Neutrophil (primary cell): ENCODE data around the gene ICAM4.

ENCODE experiments used
- H3K27ac ChIP-seq: fragments of 200-600 bp; sonication (generic); 2 replicates; pipeline ENCODE4 v1.5.1; 2016; ENCODE audit warnings: mild to moderate bottlenecking, moderate library complexity
- H3K27me3 ChIP-seq: fragments of 200-600 bp; sonication (generic); 2 replicates; pipeline ENCODE4 v1.6.0; 2016; ENCODE audit warnings: mild to moderate bottlenecking
- H3K36me3 ChIP-seq: fragments of 200-600 bp; sonication (generic); 2 replicates; pipeline ENCODE4 v1.5.1; 2017
- H3K4me1 ChIP-seq, 2 experiments: fragments of 200-600 bp in 1 of 2; sonication (generic) in 1 of 2; 1 replicate in 1 of 2; 2 replicates in 1 of 2; pipeline versions ENCODE4 v1.5.1 to v1.6.1; 2013 to 2016; ENCODE audit warnings: low read depth in 1 of 2, low read length in 1 of 2, mild to moderate bottlenecking in 1 of 2, moderate library complexity in 1 of 2; ENCODE audit not compliant: control insufficient read depth in 1 of 2, insufficient read depth in 1 of 2
- H3K4me3 ChIP-seq, 2 experiments: fragments of 200-600 bp in 1 of 2; sonication (generic) in 1 of 2; 1 replicate in 1 of 2; 2 replicates in 1 of 2; pipeline ENCODE4 v1.5.1; 2013 to 2016; ENCODE audit warnings: low read depth in 1 of 2, low read length in 1 of 2, mild to moderate bottlenecking in 1 of 2, moderate library complexity in 1 of 2
- H3K9me3 ChIP-seq: fragments of 200-600 bp; sonication (generic); 2 replicates; pipeline ENCODE4 v1.5.1; 2016
- TF ChIP-seq, protein P1 (sequence below): fragments of 200-600 bp; sonication (generic); IDR thresholded peaks from 2 replicates; pipeline ENCODE4 v1.5.1; 2016; ENCODE audit warnings: antibody characterized with exemption

The ICAM4 gene

DNA sequence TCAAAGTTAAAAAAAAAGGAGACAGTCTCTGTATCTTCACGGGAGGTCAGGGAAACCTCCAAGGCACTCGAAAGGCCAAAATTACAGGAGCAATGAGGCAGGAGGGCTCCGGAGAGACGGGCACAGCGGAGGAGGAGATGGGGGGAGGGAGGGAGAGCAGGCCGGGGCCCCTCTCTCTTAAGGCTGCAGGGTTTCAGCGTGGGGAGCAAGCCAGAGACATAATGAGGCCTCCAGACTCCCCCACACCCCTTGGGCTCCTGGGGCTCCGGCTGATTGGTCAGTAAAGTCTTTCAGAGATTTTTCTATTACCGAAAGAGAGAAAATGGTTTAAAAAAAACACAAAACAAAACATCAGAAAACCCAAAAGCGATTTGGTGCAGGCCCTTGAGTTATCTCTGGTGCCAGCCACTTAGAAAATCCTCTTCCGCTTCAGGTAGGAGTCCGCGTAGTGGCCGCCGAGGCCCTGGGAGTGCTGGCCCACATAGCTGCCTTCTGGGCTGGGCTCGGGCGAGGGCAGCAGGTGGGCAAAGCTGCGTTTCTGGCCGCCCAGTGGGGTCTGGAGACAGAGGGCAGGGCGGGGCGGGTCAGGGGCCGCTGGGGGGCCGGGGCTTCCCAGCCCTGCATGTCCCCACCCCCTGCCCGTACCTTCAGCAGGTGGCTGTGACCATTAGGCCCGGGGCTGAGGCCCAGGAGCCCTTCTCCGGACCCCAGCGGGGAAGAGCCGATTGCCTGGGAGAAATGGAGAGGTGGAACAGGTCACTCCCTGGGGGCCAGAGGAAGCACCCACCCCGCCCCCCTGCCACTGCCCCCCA lies 30.5 kb downstream of the ICAM4 start:
- peak overlapping the region; percentile 52 for H3K27ac ChIP-seq
- no peaks in the 10 kb centered on the region for H3K9me3 ChIP-seq
- peaks cover 8% of the 10 kb centered on the region for H3K27me3 ChIP-seq
- peaks cover 64% of the 10 kb centered on the region for H3K36me3 ChIP-seq
- TF ChIP-seq, protein P1, sequence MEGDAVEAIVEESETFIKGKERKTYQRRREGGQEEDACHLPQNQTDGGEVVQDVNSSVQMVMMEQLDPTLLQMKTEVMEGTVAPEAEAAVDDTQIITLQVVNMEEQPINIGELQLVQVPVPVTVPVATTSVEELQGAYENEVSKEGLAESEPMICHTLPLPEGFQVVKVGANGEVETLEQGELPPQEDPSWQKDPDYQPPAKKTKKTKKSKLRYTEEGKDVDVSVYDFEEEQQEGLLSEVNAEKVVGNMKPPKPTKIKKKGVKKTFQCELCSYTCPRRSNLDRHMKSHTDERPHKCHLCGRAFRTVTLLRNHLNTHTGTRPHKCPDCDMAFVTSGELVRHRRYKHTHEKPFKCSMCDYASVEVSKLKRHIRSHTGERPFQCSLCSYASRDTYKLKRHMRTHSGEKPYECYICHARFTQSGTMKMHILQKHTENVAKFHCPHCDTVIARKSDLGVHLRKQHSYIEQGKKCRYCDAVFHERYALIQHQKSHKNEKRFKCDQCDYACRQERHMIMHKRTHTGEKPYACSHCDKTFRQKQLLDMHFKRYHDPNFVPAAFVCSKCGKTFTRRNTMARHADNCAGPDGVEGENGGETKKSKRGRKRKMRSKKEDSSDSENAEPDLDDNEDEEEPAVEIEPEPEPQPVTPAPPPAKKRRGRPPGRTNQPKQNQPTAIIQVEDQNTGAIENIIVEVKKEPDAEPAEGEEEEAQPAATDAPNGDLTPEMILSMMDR, result no peak
- H3K4me1 ChIP-seq, result peaks cover 10 to 11% of the 10 kb centered on the region in 2 experiments
- no peak overlapping the region for H3K4me3 ChIP-seq

DNA sequence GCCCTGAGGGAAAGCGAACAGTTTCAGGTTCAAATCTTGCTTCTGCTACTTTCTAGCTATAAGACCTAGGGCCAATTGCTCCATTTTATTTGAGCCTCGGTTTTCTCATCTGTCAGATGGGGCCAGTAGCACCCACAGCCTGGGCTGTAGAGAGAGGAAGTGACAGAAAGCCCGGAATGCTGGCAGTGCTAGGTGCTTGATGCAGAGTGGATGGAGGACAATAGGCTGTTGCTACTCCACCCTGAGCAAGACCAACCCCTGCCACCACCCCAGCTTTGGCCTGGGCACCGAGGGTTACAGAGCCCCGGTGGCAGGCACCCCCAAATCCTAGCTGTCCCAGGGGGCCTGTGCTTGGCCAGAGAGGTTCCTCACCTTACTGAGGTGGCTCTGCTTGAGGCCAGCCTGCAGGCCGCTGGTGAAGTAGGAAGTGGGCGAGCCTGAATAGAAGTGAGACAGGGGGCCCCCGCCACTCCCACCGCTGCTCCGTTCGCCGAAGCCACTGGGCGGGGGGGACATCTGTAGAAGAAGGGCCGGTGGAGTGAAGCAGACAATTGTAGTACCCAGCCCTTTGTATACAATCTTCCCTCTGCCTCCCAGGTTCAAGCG lies 31.2 kb downstream of the ICAM4 start:
- Histone ChIP-seq H3K36me3 (peaks cover 71% of the 10 kb centered on the region), H3K4me3 (no peak overlapping the region), H3K4me1 (peaks cover 10 to 11% of the 10 kb centered on the region in 2 experiments), H3K27ac (peak overlapping the region; percentile 52), H3K27me3 (peaks cover 8% of the 10 kb centered on the region), H3K9me3 (no peaks in the 10 kb centered on the region)
- TF ChIP-seq, protein P1, result no peak

DNA sequence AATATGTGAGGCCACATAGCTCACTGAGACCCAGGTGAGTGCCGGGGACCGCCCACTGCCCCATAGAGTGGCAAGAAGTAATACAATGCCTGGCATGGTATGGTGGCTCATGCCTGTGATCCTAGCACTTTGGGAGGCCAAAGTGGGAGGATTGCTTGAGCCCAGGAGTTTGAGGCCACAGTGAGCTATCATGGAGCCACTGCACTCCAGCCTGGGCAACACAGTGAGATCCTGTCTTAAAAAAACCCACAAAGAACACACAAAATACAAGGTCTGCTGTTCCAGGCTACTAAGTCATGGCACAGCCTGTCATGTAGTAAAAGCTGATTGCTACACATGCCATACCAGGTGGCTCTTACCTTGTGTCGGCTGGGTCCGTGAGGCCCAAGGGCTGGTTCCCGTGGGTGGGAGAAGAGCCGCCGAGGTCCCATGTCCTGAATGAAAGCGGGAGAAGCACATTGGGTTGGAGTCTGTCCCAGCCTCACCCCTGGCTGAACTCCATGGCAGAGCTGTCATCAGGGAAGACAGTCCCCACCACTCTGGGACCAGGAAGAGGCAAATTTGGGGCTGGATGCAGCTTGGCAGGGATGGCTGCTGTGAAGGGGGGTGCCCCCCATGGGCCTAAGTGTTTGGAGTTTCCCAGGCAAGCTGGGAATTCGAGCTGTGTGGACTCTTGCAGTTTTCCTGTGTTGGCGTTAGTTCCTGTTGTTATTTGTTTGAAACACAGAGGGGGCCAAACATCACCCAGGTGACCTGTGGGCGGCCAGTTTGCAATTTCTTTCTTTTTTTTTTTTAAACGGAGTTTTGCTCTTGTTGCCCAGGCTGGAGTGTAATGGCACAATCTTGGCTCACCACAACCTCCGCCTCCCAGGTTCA lies 32.3 kb downstream of the ICAM4 start:
- Histone ChIP-seq H3K36me3 (peaks cover 82% of the 10 kb centered on the region), H3K9me3 (no peaks in the 10 kb centered on the region), H3K27ac (no peak overlapping the region), H3K27me3 (peaks cover 8% of the 10 kb centered on the region), H3K4me3 (no peak overlapping the region), H3K4me1 (peaks cover 10 to 11% of the 10 kb centered on the region in 2 experiments)
- TF ChIP-seq, protein P1, result no peak

DNA sequence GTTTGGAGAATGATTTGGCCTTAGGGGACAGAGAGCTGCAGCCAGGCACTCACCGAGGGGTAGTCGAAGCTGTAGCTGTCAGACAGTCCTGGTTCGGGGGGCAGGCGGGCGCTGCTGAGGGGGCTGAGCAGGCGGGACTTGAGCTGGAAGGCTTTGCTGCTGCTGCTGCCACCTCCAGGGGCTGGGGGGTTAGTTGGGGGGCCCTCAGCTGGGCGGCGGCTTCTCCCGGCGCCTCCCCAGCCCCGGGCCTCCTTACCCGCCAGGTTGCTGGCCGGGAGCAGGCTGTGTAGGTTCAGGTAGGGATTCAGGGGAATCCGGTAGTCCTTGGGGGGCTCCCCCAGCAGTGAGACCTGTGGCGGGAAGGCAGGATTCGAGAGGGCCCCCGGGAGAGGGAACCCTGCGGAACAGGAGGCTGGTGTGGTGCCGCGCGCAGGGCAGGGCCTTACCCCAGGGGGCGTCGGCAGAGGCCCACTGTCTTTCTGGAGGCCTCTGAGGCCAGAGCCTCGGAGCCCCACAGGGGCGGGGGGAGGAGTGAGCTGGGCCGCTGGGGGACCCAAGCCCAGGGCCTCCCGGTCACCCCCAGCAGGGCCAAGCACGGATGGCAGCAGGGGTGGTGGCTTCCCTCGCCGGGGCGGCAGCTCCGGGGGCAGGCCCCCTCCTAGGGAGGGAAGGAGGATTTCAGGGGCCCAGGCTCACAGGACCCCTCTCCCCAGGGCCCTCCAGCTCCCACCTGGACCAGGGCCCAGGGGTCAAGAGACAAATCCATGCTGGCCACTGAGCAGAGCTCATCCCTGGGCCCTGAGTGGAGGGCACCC lies 34.1 kb downstream of the ICAM4 start:
- Histone ChIP-seq H3K27me3 (no peaks in the 10 kb centered on the region), H3K27ac (no peak overlapping the region), H3K36me3 (peaks cover 98% of the 10 kb centered on the region), H3K4me3 (no peak overlapping the region), H3K4me1 (peaks cover 2 to 4% of the 10 kb centered on the region in 2 experiments), H3K9me3 (no peaks in the 10 kb centered on the region)
- TF ChIP-seq, protein P1, result no peak

DNA sequence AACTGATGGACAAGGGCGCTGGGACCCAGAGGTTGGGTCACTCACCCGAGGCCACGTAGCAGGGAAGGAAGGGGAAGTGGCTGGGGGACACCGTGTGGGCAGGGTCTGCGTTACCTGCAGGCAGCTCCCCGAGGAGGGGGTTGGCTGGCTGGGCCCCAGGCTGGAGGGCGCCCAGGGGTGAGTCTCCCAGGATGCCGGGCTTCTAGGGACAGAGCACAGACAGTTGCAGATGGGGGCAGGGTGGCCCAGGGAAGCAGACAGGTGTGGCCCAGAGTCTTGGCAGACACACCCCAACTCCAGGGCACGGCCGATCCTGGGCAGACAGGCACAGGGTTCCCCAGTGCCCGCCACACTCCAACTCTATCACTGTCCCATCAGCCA lies 34.7 kb downstream of the ICAM4 start:
- Histone ChIP-seq H3K4me1 (no peaks in the 10 kb centered on the region), H3K27me3 (no peaks in the 10 kb centered on the region), H3K9me3 (no peaks in the 10 kb centered on the region), H3K36me3 (peaks cover 99% of the 10 kb centered on the region), H3K27ac (no peak overlapping the region), H3K4me3 (no peak overlapping the region)
- TF ChIP-seq, protein P1, result no peak
